Measurements from ENCODE around the gene CDYL. TPM values are rescaled to one million over a fixed set of nuclear protein-coding genes. Genes with fewer than 3 reads are reported as not detected.
"Not testable (repeated sequence)": the region's sequence is repeated elsewhere in the genome, so short reads cannot be mapped to it uniquely, and the experiment has no call there.

The CDYL gene
- total RNA-seq, 1 experiment from 2014 or later = 38.4 TPM

- no peaks in the 10 kb centered on the region for H3F3A ChIP-seq (ENCODE audit: low read length, unreplicated experiment)
- DNase-seq (no peak), ATAC-seq (no peak)
- no peaks in the 10 kb centered on the region for H3K27me3 ChIP-seq (ENCODE audit: low read length)
- BruUV-seq (replicated peaks) = no TSS peak
- no peak overlapping the region for H3K27ac ChIP-seq (ENCODE audit: low read length)
- H3K9ac ChIP-seq (ENCODE audit: low read length) = no peak overlapping the region
- TF ChIP-seq, protein P1, sequence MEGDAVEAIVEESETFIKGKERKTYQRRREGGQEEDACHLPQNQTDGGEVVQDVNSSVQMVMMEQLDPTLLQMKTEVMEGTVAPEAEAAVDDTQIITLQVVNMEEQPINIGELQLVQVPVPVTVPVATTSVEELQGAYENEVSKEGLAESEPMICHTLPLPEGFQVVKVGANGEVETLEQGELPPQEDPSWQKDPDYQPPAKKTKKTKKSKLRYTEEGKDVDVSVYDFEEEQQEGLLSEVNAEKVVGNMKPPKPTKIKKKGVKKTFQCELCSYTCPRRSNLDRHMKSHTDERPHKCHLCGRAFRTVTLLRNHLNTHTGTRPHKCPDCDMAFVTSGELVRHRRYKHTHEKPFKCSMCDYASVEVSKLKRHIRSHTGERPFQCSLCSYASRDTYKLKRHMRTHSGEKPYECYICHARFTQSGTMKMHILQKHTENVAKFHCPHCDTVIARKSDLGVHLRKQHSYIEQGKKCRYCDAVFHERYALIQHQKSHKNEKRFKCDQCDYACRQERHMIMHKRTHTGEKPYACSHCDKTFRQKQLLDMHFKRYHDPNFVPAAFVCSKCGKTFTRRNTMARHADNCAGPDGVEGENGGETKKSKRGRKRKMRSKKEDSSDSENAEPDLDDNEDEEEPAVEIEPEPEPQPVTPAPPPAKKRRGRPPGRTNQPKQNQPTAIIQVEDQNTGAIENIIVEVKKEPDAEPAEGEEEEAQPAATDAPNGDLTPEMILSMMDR (conservative IDR thresholded peaks at IDR 0.05; ENCODE audit: low read depth, low read length) = no peak
- no peak for TF ChIP-seq EZH2phosphoT487 (IDR thresholded peaks at IDR 0.05; ENCODE audit: borderline replicate concordance, low read length)
- TF ChIP-seq EZH2 (IDR thresholded peaks at IDR 0.05; ENCODE audit: low read length, unreplicated experiment) = no peak
- intact Hi-C loops (cut with micrococcal nuclease) = no loop called here
- H2AFZ ChIP-seq (ENCODE audit: low read length) = no peak overlapping the region
- no peaks in the 10 kb centered on the region for H3K9me2 ChIP-seq (replicated peaks; ENCODE audit: low read length)
- ChIA-PET POLR2A (ENCODE audit: unreplicated experiment) (interaction anchor here (0.7 kb wide), 1 partner anchor 173 kb away, joined by 16 read pairs; no protein-coding TSS in a partner anchor), CTCF (no interaction called here)
- peaks cover 71% of the 10 kb centered on the region for H3K79me2 ChIP-seq (ENCODE audit: low read length)
- peaks cover 23% of the 10 kb centered on the region for H3K36me3 ChIP-seq (ENCODE audit: low read depth, low read length)
- no peak overlapping the region for H3K4me3 ChIP-seq (ENCODE audit: low read length)
- H3K4me1 ChIP-seq (ENCODE audit: insufficient read depth, low read length) = no peaks in the 10 kb centered on the region
- peaks cover 14% of the 10 kb centered on the region for H3K9me3 ChIP-seq (ENCODE audit: low read length)
- no peaks in the 10 kb centered on the region for H4K20me1 ChIP-seq (ENCODE audit: low read length)
- no peak overlapping the region for H3K4me2 ChIP-seq (ENCODE audit: low read length)
Measured at GRCh38 chr6:4828187-4828698, 52.0 kb downstream of the CDYL start.

DNA sequence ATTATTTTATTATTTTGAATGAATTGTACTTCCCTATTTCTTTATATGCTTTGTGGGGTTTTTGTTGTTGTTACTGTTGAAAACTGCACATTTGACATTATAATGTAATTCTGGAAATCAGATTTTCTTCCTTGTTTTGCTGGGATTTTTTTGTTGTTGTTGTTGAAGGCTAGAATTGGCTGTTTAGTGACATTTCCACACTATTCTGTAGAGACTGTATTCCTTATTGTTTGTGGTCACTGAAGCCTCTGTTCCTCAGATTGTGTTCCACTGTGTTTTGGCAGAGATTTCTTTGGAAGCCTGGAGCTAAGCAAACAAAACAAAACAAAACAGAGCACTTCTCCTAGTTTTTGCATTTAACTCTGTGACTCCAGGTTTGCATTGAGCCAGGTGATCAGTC, 52.9 kb downstream of the CDYL start:
- no peaks in the 10 kb centered on the region for H4K20me1 ChIP-seq (ENCODE audit: low read length)
- CTCF ChIA-PET = no interaction called here

DNA sequence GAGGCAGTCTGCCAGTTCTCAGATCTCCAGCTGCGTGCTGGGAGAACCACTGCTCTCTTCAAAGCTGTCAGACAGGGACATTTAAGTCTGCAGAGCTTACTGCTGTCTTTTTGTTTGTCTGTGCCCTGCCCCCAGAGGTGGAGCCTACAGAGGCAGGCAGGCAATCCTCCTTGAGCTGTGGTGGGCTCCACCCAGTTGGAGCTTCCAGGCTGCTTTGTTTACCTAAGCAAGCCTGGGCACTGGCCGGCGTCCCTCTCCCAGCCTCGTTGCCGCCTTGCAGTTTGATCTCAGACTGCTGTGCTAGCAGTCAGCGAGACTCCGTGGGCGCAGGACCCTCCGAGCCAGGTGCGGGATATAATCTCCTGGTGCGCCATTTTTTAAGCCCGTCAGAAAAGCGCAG, 59.3 kb downstream of the CDYL start:
- H3K4me1 ChIP-seq (ENCODE audit: insufficient read depth, low read length); H4K20me1 ChIP-seq (ENCODE audit: low read length); H3K27me3 ChIP-seq (ENCODE audit: low read length); intact Hi-C loops (cut with micrococcal nuclease); H3K9ac ChIP-seq (ENCODE audit: low read length); DNase-seq; H3F3A ChIP-seq (ENCODE audit: low read length, unreplicated experiment); H3K4me2 ChIP-seq (ENCODE audit: low read length); H3K4me3 ChIP-seq (ENCODE audit: low read length); H3K9me2 ChIP-seq (replicated peaks; ENCODE audit: low read length); BruUV-seq (replicated peaks); H3K9me3 ChIP-seq (ENCODE audit: low read length); H3K27ac ChIP-seq (ENCODE audit: low read length); CTCF ChIA-PET; H3K36me3 ChIP-seq (ENCODE audit: low read depth, low read length); H2AFZ ChIP-seq (ENCODE audit: low read length); ATAC-seq: not testable (repeated sequence)
- H3K79me2 ChIP-seq (ENCODE audit: low read length) = peaks cover 46% of the 10 kb centered on the region
- POLR2A ChIA-PET (ENCODE audit: unreplicated experiment) = interaction anchor here (0.6 kb wide), 1 partner anchor 96 kb away, joined by 4 read pairs; no protein-coding TSS in a partner anchor

More for the DNA sequence above, 52.9 kb downstream of the CDYL start:
- Histone ChIP-seq H3K9me2 (replicated peaks; ENCODE audit: low read length) (no peaks in the 10 kb centered on the region), H3F3A (ENCODE audit: low read length, unreplicated experiment) (no peaks in the 10 kb centered on the region), H3K27me3 (ENCODE audit: low read length) (no peaks in the 10 kb centered on the region), H3K4me3 (ENCODE audit: low read length) (no peak overlapping the region; the same call in 1 of the 2 replicates), H3K36me3 (ENCODE audit: low read depth, low read length) (peaks cover 23% of the 10 kb centered on the region), H3K9ac (ENCODE audit: low read length) (no peak overlapping the region), H3K79me2 (ENCODE audit: low read length) (peaks cover 63% of the 10 kb centered on the region), H3K9me3 (ENCODE audit: low read length) (peaks cover 14% of the 10 kb centered on the region), H3K27ac (ENCODE audit: low read length) (no peak overlapping the region), H3K4me2 (ENCODE audit: low read length) (no peak overlapping the region), H3K4me1 (ENCODE audit: insufficient read depth, low read length) (no peaks in the 10 kb centered on the region), H2AFZ (ENCODE audit: low read length) (no peak overlapping the region)
- no peak for ATAC-seq
- intact Hi-C loops (cut with micrococcal nuclease) = no loop called here
- POLR2A ChIA-PET (ENCODE audit: unreplicated experiment) = no interaction called here
- no TSS peak for BruUV-seq (replicated peaks)
- no peak for DNase-seq
- TF ChIP-seq, protein P1 (conservative IDR thresholded peaks at IDR 0.05; ENCODE audit: low read depth, low read length) = no peak

Measured in PC-3 (cell line).